SK-N-SH treated with all-trans-retinoic acid at 6 μM for 48 hours (cell line): ENCODE measurements around the gene ENPP3.

Source experiments
- ATAC-seq: fragments of 200-7000 bp; cut with Tn5 transposase; 3 replicates; pipeline ENCODE4 v1.9.1; 2020; ENCODE audit warnings: mild to moderate bottlenecking, moderate library complexity
- ARNTL ChIP-seq: fragments of 450-650 bp; formaldehyde crosslinking; IDR thresholded peaks from 2 replicates; pipeline ENCODE4 v1.5.0; 2020; ENCODE audit warnings: low read depth, mild to moderate bottlenecking, moderate library complexity, borderline replicate concordance
- BACH2 ChIP-seq: fragments of 250-450 bp; sonication (Bioruptor Pico); IDR thresholded peaks from 2 replicates; pipeline ENCODE4 v1.9.0; 2021; ENCODE audit warnings: mild to moderate bottlenecking, borderline replicate concordance
- CREB5 ChIP-seq: fragments of 250-450 bp; sonication (Bioruptor Pico); IDR thresholded peaks from 2 replicates; pipeline ENCODE4 v1.5.1; 2020; ENCODE audit warnings: low read depth, mild to moderate bottlenecking, moderate library complexity
- CSDC2 ChIP-seq: fragments of 250-450 bp; sonication (Bioruptor Pico); IDR thresholded peaks from 2 replicates; pipeline ENCODE4 v1.5.0; 2020; ENCODE audit warnings: mild to moderate bottlenecking, moderate library complexity
- CSRNP3 ChIP-seq: fragments of 250-450 bp; sonication (Bioruptor Pico); IDR thresholded peaks from 2 replicates; pipeline ENCODE4 v1.5.1; 2021; ENCODE audit warnings: mild to moderate bottlenecking, moderate library complexity
- ESRRG ChIP-seq: fragments of 250-450 bp; sonication (Bioruptor Pico); IDR thresholded peaks from 2 replicates; pipeline ENCODE4 v1.6.1; 2021; ENCODE audit warnings: mild to moderate bottlenecking
- GLIS3 ChIP-seq: fragments of 250-450 bp; sonication (Bioruptor Pico); IDR thresholded peaks from 2 replicates; pipeline ENCODE4 v1.5.0; 2020; ENCODE audit warnings: mild to moderate bottlenecking, moderate library complexity
- ISL1 ChIP-seq: fragments of 250-450 bp; sonication (Bioruptor Pico); IDR thresholded peaks from 2 replicates; pipeline ENCODE4 v2.1.2; 2022; ENCODE audit warnings: mild to moderate bottlenecking, moderate library complexity
- OSR1 ChIP-seq: fragments of 250-450 bp; sonication (Bioruptor Pico); IDR thresholded peaks from 2 replicates; pipeline ENCODE4 v1.8.0; 2022; ENCODE audit warnings: moderate library complexity, mild to moderate bottlenecking, inconsistent platforms
- PATZ1 ChIP-seq: fragments of 250-450 bp; sonication (Bioruptor Pico); IDR thresholded peaks from 2 replicates; pipeline ENCODE4 v1.8.0; 2020; ENCODE audit warnings: mild to moderate bottlenecking, moderate library complexity, borderline replicate concordance
- PPARA ChIP-seq: fragments of 250-450 bp; sonication (Bioruptor Pico); IDR thresholded peaks from 2 replicates; pipeline ENCODE4 v1.5.0; 2020; ENCODE audit warnings: mild to moderate bottlenecking, borderline replicate concordance
- RARB ChIP-seq: fragments of 250-450 bp; sonication (Bioruptor Pico); IDR thresholded peaks from 2 replicates; pipeline ENCODE4 v1.8.0; 2021; ENCODE audit warnings: mild to moderate bottlenecking, moderate library complexity
- SNAI2 ChIP-seq: fragments of 250-450 bp; sonication (Bioruptor Pico); IDR thresholded peaks from 2 replicates; pipeline ENCODE4 v1.5.0; 2020; ENCODE audit warnings: mild to moderate bottlenecking, moderate library complexity
- TCF4 ChIP-seq: fragments of 250-450 bp; sonication (Bioruptor Pico); IDR thresholded peaks from 2 replicates; pipeline ENCODE4 v1.8.0; 2021; ENCODE audit warnings: mild to moderate bottlenecking, moderate library complexity, borderline replicate concordance
- TOX ChIP-seq: fragments of 250-450 bp; sonication (Bioruptor Pico); IDR thresholded peaks from 2 replicates; pipeline ENCODE4 v1.8.0; 2021; ENCODE audit warnings: mild to moderate bottlenecking, moderate library complexity, borderline replicate concordance
- ZC3H10 ChIP-seq: fragments of 250-450 bp; sonication (Bioruptor Pico); IDR thresholded peaks from 2 replicates; pipeline ENCODE4 v1.5.1; 2021; ENCODE audit warnings: mild to moderate bottlenecking, moderate library complexity
- ZFP3 ChIP-seq: fragments of 250-450 bp; sonication (Bioruptor Pico); IDR thresholded peaks from 2 replicates; pipeline ENCODE4 v1.5.0; 2020; ENCODE audit warnings: mild to moderate bottlenecking, moderate library complexity
- ZFP30 ChIP-seq: fragments of 450-650 bp; formaldehyde crosslinking; IDR thresholded peaks from 2 replicates; pipeline ENCODE4 v1.5.0; 2022; ENCODE audit warnings: mild to moderate bottlenecking, moderate library complexity
- ZNF565 ChIP-seq: fragments of 450-650 bp; formaldehyde crosslinking; conservative IDR thresholded peaks from 2 replicates; pipeline ENCODE4 v1.5.0; 2020; ENCODE audit warnings: low read depth, mild to moderate bottlenecking, moderate library complexity
- ZNF70 ChIP-seq: fragments of 450-650 bp; formaldehyde crosslinking; IDR thresholded peaks from 2 replicates; pipeline ENCODE4 v1.5.0; 2020; ENCODE audit warnings: mild to moderate bottlenecking, moderate library complexity
- ZNF8 ChIP-seq: fragments of 450-650 bp; formaldehyde crosslinking; IDR thresholded peaks from 2 replicates; pipeline ENCODE4 v1.5.0; 2020; ENCODE audit warnings: mild to moderate bottlenecking, moderate library complexity
- TF ChIP-seq, protein P1 (sequence below): fragments of 250-450 bp; sonication (Bioruptor Pico); IDR thresholded peaks from 2 replicates; pipeline ENCODE4 v1.8.0; 2021; ENCODE audit warnings: low read depth, mild to moderate bottlenecking, moderate library complexity, borderline replicate concordance

The ENPP3 gene

DNA sequence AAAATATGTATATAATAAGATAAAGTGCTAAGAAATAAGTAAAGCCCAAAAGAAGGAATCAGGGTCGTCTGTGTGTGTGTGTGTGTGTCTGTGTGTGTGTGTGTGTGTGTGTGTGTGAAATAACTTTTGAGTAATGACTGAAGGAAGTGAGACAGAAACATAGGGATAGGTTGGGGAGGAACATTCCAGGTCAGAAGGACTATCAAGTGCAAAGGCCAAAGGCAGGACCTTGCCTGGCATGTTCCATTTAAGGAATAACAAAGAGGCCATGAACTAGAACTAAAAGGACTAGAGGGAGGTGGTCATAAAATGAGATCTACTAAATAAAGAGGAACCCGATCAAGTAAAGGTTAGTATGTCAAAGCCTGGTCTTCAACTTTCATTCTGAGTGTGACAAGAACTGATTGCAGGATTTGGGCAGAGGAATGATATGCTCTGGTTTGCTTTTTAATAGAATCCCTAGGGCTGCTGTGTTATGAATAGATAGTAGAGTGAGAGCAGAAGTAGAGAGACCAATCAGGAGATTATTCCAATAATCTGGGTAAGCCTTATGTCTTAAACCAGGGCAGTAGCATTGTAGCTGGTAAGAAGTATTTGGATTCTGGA lies 6.9 kb downstream of the ENPP3 start (continued):
- TF ChIP-seq ESRRG (CRISPR knock-in tag) (no peak), OSR1 (CRISPR knock-in tag) (no peak), ZNF8 (CRISPR knock-in tag) (no peak), ARNTL (CRISPR knock-in tag) (no peak), SNAI2 (no peak), CSRNP3 (CRISPR knock-in tag) (no peak), TOX (CRISPR knock-in tag) (no peak)

DNA sequence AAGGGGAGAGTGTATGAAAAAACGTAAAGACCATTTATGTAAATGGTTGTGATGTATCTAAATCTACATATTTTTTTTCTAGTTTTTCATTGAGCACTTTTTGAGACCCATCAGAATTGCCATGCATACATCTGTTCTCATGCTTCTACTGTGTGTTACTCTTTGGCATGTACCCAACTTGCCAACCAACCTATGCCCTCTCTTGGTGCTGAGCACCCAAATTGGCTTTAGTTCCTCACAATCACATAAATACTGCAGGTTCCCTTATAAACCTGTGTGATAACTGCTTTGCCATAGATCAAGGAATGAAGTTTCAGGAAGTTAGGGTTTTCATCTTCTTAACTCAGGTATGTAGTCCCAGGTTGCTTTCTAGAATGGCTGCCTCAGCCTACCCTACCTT lies 7.8 kb downstream of the ENPP3 start:
- ATAC-seq: no peak
- TF ChIP-seq ZNF565 (no peak), ZFP30 (no peak), PPARA (CRISPR knock-in tag) (no peak), BACH2 (no peak), TCF4 (CRISPR knock-in tag) (no peak), CREB5 (no peak), CSRNP3 (CRISPR knock-in tag) (no peak), ARNTL (CRISPR knock-in tag) (no peak), GLIS3 (CRISPR knock-in tag) (no peak), SNAI2 (no peak), PATZ1 (CRISPR knock-in tag) (no peak), ZNF70 (CRISPR knock-in tag) (no peak), ZFP3 (CRISPR knock-in tag) (no peak), ZC3H10 (no peak), CSDC2 (CRISPR knock-in tag) (no peak), RARB (no peak), OSR1 (CRISPR knock-in tag) (no peak)

DNA sequence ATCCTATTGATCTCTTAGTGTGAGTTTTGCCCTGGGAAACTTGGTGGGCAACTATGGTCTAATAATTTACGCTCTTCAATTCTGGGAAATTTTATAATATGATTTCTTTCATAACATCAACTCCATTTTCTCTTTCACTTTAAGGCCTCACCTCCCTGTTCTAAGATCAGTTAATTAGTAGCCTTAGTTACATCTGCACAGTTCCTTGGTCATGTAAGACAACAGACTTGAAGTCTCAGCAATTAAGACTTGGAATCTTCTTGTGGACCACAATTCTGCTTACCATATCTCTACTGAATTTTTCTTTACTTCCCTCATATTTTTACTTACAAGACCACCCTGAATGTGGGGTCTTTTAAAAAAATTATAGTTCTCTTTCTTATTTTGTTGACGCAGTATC lies 8.7 kb downstream of the ENPP3 start:
- no peak for ATAC-seq
- TF ChIP-seq ZFP3 (CRISPR knock-in tag) (no peak), ZFP30 (no peak), SNAI2 (no peak), PPARA (CRISPR knock-in tag) (no peak), RARB (no peak), ZNF70 (CRISPR knock-in tag) (no peak), ISL1 (no peak), BACH2 (no peak), CREB5 (no peak)
- TF ChIP-seq, protein P1, sequence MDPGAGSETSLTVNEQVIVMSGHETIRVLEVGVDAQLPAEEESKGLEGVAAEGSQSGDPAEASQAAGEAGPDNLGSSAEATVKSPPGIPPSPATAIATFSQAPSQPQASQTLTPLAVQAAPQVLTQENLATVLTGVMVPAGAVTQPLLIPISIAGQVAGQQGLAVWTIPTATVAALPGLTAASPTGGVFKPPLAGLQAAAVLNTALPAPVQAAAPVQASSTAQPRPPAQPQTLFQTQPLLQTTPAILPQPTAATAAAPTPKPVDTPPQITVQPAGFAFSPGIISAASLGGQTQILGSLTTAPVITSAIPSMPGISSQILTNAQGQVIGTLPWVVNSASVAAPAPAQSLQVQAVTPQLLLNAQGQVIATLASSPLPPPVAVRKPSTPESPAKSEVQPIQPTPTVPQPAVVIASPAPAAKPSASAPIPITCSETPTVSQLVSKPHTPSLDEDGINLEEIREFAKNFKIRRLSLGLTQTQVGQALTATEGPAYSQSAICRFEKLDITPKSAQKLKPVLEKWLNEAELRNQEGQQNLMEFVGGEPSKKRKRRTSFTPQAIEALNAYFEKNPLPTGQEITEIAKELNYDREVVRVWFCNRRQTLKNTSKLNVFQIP: no peak
